Left renal pelvis (tissue), 4 donors: ENCODE data around the gene PRPF8. TPM values are rescaled to one million over a fixed set of nuclear protein-coding genes. Genes with fewer than 3 reads are reported as not detected.

ENCODE experiments used
- DNase-seq, 4 donors: peaks; one replicate each; pipeline ENCODE4 v3.0.0-alpha.2; 2013; ENCODE audit warnings: low read depth in 4 of 4, low spot score in 3 of 4
- polyA plus RNA-seq, 4 donors: library from polyadenylated mRNA; unstranded; fragments of 120-200 nt; gene quantifications; one replicate each; pipeline ENCODE4 v1.2.1, GENCODE V29; 2013; ENCODE audit not compliant: insufficient read length in 4 of 4

The PRPF8 gene
- polyA plus RNA-seq, 4 donors = 229 to 335 (median 277) TPM

GRCh38 chr17:1604831-1605528 lies 79.7 kb downstream of the PRPF8 start:
- DNase-seq = no peak

- no peak for DNase-seq
Measured at GRCh38 chr17:1601571-1601970, 83.1 kb downstream of the PRPF8 start.

Other genes starting within 250 kb of the PRPF8 start
- gene CRK, start 228.6 kb downstream of the PRPF8 start, polyA plus RNA-seq = 10 to 100 TPM; 57.3 to 67.9 (median 66.2) TPM
- 10 to 100 TPM; 67.3 to 79.2 (median 74.3) TPM for gene MYO1C, start 192.2 kb downstream of the PRPF8 start, polyA plus RNA-seq
- 10 to 100 TPM; 13.1 to 29.3 (median 22.7) TPM for gene INPP5K, start 168.3 kb downstream of the PRPF8 start, polyA plus RNA-seq
- gene PITPNA, start 122.1 kb downstream of the PRPF8 start, polyA plus RNA-seq = 10 to 100 TPM; 55.2 to 90.6 (median 78.5) TPM
- 10 to 100 TPM in 3 of 4 donors, 1 to 10 TPM in 1; 5.9 to 36.4 (median 26.2) TPM for gene SLC43A2, start 56.0 kb downstream of the PRPF8 start, polyA plus RNA-seq
- gene SCARF1, start 39.1 kb downstream of the PRPF8 start, polyA plus RNA-seq = 1 to 10 TPM; 4.7 to 9.5 (median 5.9) TPM
- 1 to 10 TPM; 3.7 to 7.5 (median 5.2) TPM for gene RILP, start 35.0 kb downstream of the PRPF8 start, polyA plus RNA-seq
- gene TLCD2, start 25.5 kb upstream of the PRPF8 start, polyA plus RNA-seq = 1 to 10 TPM; 5.6 to 8.3 (median 7.1) TPM
- gene WDR81, start 39.8 kb upstream of the PRPF8 start, polyA plus RNA-seq = 10 to 100 TPM in 3 of 4 donors, 1 to 10 TPM in 1; 9.9 to 21.2 (median 13.3) TPM
- 100 to 1,000 TPM in 1 of 4 donors, 10 to 100 TPM in 2, 1 to 10 TPM in 1; 5.8 to 106 (median 79.7) TPM for gene SERPINF2, start 58.0 kb upstream of the PRPF8 start, polyA plus RNA-seq
- 100 to 1,000 TPM; 131 to 385 (median 198) TPM for gene SERPINF1, start 77.2 kb upstream of the PRPF8 start, polyA plus RNA-seq
- 10 to 100 TPM; 12.9 to 18.6 (median 15.1) TPM for gene SMYD4, start 145.0 kb upstream of the PRPF8 start, polyA plus RNA-seq
- 100 to 1,000 TPM; 105 to 142 (median 123) TPM for gene RPA1, start 145.1 kb upstream of the PRPF8 start, polyA plus RNA-seq